Gastroesophageal sphincter (tissue), 3 donors: ENCODE measurements around the gene ACTA1.

Experiments
- CTCF ChIP-seq, 4 experiments: fragments of 200-600 bp in 2 of 4; fragments of 450-650 bp in 2 of 4; sonication (generic) in 1 of 4; IDR thresholded peaks; one replicate each; pipeline ENCODE4 v1.5.1; 2017 to 2019; ENCODE audit warnings: antibody characterized with exemption in 4 of 4, mild to moderate bottlenecking in 2 of 4, moderate library complexity in 2 of 4
- EP300 ChIP-seq: sonication (generic); formaldehyde crosslinking; IDR thresholded peaks from one replicate; pipeline ENCODE4 v1.6.1; 2017; ENCODE audit warnings: antibody characterized with exemption, mild to moderate bottlenecking

DNA sequence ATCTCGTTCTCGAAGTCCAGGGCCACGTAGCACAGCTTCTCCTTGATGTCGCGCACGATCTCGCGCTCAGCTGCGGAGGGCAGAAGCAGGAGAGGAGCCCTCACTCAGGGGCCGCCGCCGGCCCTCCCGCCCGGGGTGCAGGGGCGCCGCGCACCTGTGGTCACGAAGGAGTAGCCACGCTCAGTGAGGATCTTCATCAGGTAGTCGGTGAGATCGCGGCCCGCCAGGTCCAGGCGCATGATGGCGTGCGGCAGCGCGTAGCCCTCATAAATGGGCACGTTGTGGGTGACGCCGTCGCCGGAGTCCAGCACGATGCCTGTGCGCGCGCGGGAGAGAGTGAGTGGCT is 1.8 kb downstream of the ACTA1 start:
- TF ChIP-seq EP300 (no peak), CTCF (IDR thresholded peaks at IDR 0.05) (no peak)
